PC-3 (cell line): ENCODE measurements around the gene ATP1B1. TPM values are rescaled to one million over a fixed set of nuclear protein-coding genes. Genes with fewer than 3 reads are reported as not detected.
A peak's percentile ranks its signal among the peaks of the same experiment; 100 is the strongest.

Source experiments
- ATAC-seq: fragments of 200-7000 bp; cut with Tn5 transposase; 2 replicates; pipeline ENCODE4 v1.9.1; 2020; ENCODE audit warnings: mild to moderate bottlenecking, moderate library complexity
- BruUV-seq: library from RNA; stranded (reverse); fragments of 400-500 nt; replicated peaks from 2 replicates; lab custom pipeline; 2021; lab: Mats Ljungman, UMichigan
- CTCF ChIA-PET: fragments of 300-600 bp; sonication (Branson Sonifier 250); formaldehyde crosslinking; loops from one replicate; lab custom pipeline; 2022; ENCODE audit warnings: antibody characterized with exemption; lab: Charles Lee
- POLR2A ChIA-PET: fragments of 300-600 bp; sonication (Branson Sonifier 250); formaldehyde crosslinking; loops from one replicate; lab custom pipeline; 2022; ENCODE audit warnings: antibody characterized with exemption; ENCODE audit not compliant: unreplicated experiment; lab: Charles Lee
- DNase-seq: peaks from one replicate; pipeline ENCODE4 v3.0.0-alpha.2; 2015
- H2AFZ ChIP-seq: fragments of 300-600 bp; sonication (generic); 2 replicates; pipeline ENCODE4 v1.6.0; 2016; ENCODE audit warnings: antibody characterized with exemption, low read length
- H3F3A ChIP-seq: fragments of 300-600 bp; sonication (generic); one replicate; pipeline ENCODE4 v1.6.0; 2017; ENCODE audit warnings: antibody characterized with exemption, low read length, control low read depth, mild to moderate bottlenecking; ENCODE audit not compliant: unreplicated experiment
- H3K27ac ChIP-seq: fragments of 300-600 bp; sonication (generic); 2 replicates; pipeline ENCODE4 v1.5.1; 2016; ENCODE audit warnings: mild to moderate bottlenecking, low read length
- H3K27me3 ChIP-seq: fragments of 300-600 bp; sonication (generic); 2 replicates; pipeline ENCODE4 v1.6.1; 2016; ENCODE audit warnings: low read length, mixed read lengths
- H3K36me3 ChIP-seq: fragments of 300-600 bp; sonication (generic); 2 replicates; pipeline ENCODE4 v1.6.1; 2016; ENCODE audit warnings: low read depth, mixed run types, low read length, mixed read lengths
- H3K4me1 ChIP-seq: fragments of 300-600 bp; sonication (generic); 2 replicates; pipeline ENCODE4 v1.5.1; 2016; ENCODE audit warnings: low read length; ENCODE audit not compliant: insufficient read depth
- H3K4me2 ChIP-seq: fragments of 300-600 bp; sonication (generic); 2 replicates; pipeline ENCODE4 v1.6.0; 2016; ENCODE audit warnings: low read length
- H3K4me3 ChIP-seq: fragments of 300-600 bp; sonication (generic); 2 replicates; pipeline ENCODE4 v1.5.1; 2016; ENCODE audit warnings: mild to moderate bottlenecking, low read length, mixed read lengths
- H3K79me2 ChIP-seq: fragments of 300-600 bp; sonication (generic); 2 replicates; pipeline ENCODE4 v1.6.1; 2017; ENCODE audit warnings: low read length, mixed read lengths
- H3K9ac ChIP-seq: fragments of 300-600 bp; sonication (generic); 2 replicates; pipeline ENCODE4 v1.6.0; 2016; ENCODE audit warnings: mild to moderate bottlenecking, low read length
- H3K9me2 ChIP-seq: fragments of 300-600 bp; sonication (generic); replicated peaks from 2 replicates; pipeline ENCODE4 v1.6.1; 2016; ENCODE audit warnings: mixed run types, low read length, mixed read lengths
- H3K9me3 ChIP-seq: fragments of 300-600 bp; sonication (generic); 2 replicates; pipeline ENCODE4 v1.6.1; 2016; ENCODE audit warnings: low read length, mixed read lengths
- H4K20me1 ChIP-seq: fragments of 300-600 bp; sonication (generic); 2 replicates; pipeline ENCODE4 v1.6.1; 2016; ENCODE audit warnings: low read length, mixed read lengths
- EZH2 ChIP-seq: fragments of 300-600 bp; sonication (generic); IDR thresholded peaks from one replicate; pipeline ENCODE4 v1.6.1; 2017; ENCODE audit warnings: antibody characterized with exemption, mild to moderate bottlenecking, low read length; ENCODE audit not compliant: unreplicated experiment
- EZH2phosphoT487 ChIP-seq: fragments of 300-600 bp; sonication (generic); IDR thresholded peaks from 2 replicates; pipeline ENCODE4 v1.6.1; 2018; ENCODE audit warnings: mild to moderate bottlenecking, antibody characterized with exemption, low read length, borderline replicate concordance
- intact Hi-C: fragments of 100-400 bp; cut with micrococcal nuclease; formaldehyde crosslinking; loops from 2 replicates; pipeline ENCODE4 v1.9.0; 2023
- total RNA-seq: library from RNA; depleted of rRNA; stranded (reverse); fragments of >200 nt; gene quantifications from 2 replicates; pipeline ENCODE4 v1.2.3, GENCODE V29; 2014
- TF ChIP-seq, protein P1 (sequence below): fragments of 300-600 bp; sonication (generic); conservative IDR thresholded peaks from 2 replicates; pipeline ENCODE4 v1.5.1; 2017; ENCODE audit warnings: antibody characterized with exemption, low read depth, mild to moderate bottlenecking, low read length

The ATP1B1 gene
- total RNA-seq, 1 experiment from 2014 or later: 68.7 TPM

DNA sequence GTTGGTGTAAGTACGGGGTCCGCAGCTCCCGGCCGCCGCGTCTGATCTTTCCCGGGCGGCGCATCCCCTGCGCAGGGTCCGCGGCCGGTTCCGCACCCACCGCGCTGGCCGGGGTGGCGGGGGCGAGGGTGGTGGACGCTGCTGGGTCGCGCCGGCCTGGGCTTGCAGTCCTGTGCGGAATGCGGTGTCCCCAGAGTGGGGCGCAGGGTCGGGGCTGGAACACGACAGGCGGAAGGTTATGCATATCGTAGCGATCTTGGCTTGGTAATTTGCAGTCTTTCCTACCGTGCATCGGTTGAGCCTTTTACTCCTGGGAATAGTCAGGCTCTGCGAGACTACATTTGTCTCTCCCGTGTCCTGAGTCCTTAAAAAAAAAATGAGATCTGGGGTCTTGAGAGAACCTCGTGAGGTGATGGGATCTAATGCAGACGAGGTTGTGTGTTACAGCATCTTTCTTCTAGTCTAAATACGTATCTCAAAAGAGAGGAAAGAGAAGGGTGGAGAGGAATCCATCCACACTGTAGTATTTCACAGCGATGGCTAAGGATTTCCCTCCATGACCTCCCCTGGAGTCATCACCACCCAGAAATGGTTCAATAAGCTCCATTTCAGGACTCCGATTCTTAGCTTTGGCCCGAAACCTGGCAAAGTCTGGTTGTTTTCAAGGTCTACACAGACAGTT, 572 bp downstream of the ATP1B1 start:
- peaks cover 56% of the 10 kb centered on the region for H3K79me2 ChIP-seq
- H4K20me1 ChIP-seq: peaks cover 22% of the 10 kb centered on the region
- H2AFZ ChIP-seq: peak overlapping the region; percentile 14; the same call in 1 of the 2 replicates
- peak overlapping the region; percentile 77 for H3K9ac ChIP-seq
- DNase-seq: peak; percentile 47
- peak overlapping the region; percentile 92 for H3K4me2 ChIP-seq
- no peaks in the 10 kb centered on the region for H3F3A ChIP-seq
- peak overlapping the region; percentile 64 for H3K27ac ChIP-seq
- peaks cover 11% of the 10 kb centered on the region for H3K36me3 ChIP-seq
- no peaks in the 10 kb centered on the region for H3K9me2 ChIP-seq
- H3K27me3 ChIP-seq: no peaks in the 10 kb centered on the region
- intact Hi-C loops: loop anchor here (2.0 to 10.0 kb wide), 8 partner anchors 56 to 762 kb away; partner anchors contain the start of genes BLZF1 and NME7
- CTCF ChIA-PET: interaction anchor here (0.6 to 1.1 kb wide), 3 partner anchors 10 to 504 kb away, joined by 3 to 5 read pairs (median 5); no protein-coding TSS in a partner anchor
- TF ChIP-seq EZH2phosphoT487 (no peak), EZH2 (no peak)
- TF ChIP-seq, protein P1, sequence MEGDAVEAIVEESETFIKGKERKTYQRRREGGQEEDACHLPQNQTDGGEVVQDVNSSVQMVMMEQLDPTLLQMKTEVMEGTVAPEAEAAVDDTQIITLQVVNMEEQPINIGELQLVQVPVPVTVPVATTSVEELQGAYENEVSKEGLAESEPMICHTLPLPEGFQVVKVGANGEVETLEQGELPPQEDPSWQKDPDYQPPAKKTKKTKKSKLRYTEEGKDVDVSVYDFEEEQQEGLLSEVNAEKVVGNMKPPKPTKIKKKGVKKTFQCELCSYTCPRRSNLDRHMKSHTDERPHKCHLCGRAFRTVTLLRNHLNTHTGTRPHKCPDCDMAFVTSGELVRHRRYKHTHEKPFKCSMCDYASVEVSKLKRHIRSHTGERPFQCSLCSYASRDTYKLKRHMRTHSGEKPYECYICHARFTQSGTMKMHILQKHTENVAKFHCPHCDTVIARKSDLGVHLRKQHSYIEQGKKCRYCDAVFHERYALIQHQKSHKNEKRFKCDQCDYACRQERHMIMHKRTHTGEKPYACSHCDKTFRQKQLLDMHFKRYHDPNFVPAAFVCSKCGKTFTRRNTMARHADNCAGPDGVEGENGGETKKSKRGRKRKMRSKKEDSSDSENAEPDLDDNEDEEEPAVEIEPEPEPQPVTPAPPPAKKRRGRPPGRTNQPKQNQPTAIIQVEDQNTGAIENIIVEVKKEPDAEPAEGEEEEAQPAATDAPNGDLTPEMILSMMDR: no peak
- TSS peak; percentile 37 for BruUV-seq
- peaks cover 58% of the 10 kb centered on the region for H3K4me1 ChIP-seq
- peak; percentile 1 for ATAC-seq
- peak overlapping the region; percentile 93 for H3K4me3 ChIP-seq
- POLR2A ChIA-PET: interaction anchor here (0.7 kb wide), 2 partner anchors 47 to 242 kb away, joined by 3 to 8 read pairs; no protein-coding TSS in a partner anchor
- no peaks in the 10 kb centered on the region for H3K9me3 ChIP-seq

DNA sequence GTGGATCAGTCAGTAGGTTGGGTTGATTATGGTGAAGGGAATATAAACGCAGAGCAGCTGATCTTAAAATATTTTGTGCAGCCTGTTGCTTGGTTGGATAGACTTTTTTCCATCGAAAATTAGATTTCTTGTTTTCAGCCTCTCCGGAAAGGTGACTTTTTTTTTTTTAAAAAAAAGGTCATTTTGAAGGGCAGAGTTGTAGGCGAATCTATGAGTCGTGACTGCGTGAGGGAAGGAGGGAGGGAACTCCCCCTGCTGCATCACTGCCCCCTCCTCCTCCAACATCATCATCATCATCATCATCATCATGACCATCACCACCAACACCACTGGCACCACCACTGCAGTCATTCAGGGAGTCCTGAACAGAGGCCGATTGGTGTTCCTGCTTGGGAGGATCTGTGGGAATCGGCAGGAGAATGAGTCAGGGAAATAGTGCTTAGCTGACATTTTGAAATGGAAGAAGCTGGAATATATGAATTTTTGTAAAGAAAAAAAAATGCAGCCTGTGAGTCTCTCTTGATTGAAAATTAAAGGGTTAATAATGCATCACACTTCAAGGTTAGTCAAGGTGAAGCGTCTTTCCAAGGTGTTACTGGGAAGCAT, 1.2 kb downstream of the ATP1B1 start:
- no peak for TF ChIP-seq EZH2
- TF ChIP-seq EZH2phosphoT487: no peak
- TF ChIP-seq, protein P1: no peak
- Histone ChIP-seq H3K4me1 (peaks cover 58% of the 10 kb centered on the region), H2AFZ (peak overlapping the region; percentile 14; the same call in 1 of the 2 replicates), H4K20me1 (peaks cover 22% of the 10 kb centered on the region), H3K9ac (peak overlapping the region; percentile 77), H3K4me2 (peak overlapping the region; percentile 92), H3F3A (no peaks in the 10 kb centered on the region), H3K27me3 (no peaks in the 10 kb centered on the region), H3K27ac (peak overlapping the region; percentile 64), H3K4me3 (peak overlapping the region; percentile 93), H3K9me2 (no peaks in the 10 kb centered on the region), H3K9me3 (no peaks in the 10 kb centered on the region), H3K36me3 (peaks cover 17% of the 10 kb centered on the region), H3K79me2 (peaks cover 62% of the 10 kb centered on the region)
- ATAC-seq (no peak), DNase-seq (peak; percentile 57)
- CTCF ChIA-PET: interaction anchor here (0.6 to 1.1 kb wide), 3 partner anchors 9 to 504 kb away, joined by 3 to 5 read pairs (median 5); no protein-coding TSS in a partner anchor
- POLR2A ChIA-PET: interaction anchor here (0.7 kb wide), 2 partner anchors 48 to 241 kb away, joined by 3 to 8 read pairs; no protein-coding TSS in a partner anchor
- no TSS peak for BruUV-seq
- intact Hi-C loops: loop anchor here (1.0 to 10.0 kb wide), 11 partner anchors 55 to 763 kb away; partner anchors contain the start of genes BLZF1 and NME7
